HG02870 (cell line): Measurements from ENCODE around the gene PURA.

Experiments used
- ATAC-seq: cut with Tn5 transposase; IDR thresholded peaks from one replicate; pipeline ENCODE4 v1.9.1; 2021; ENCODE audit warnings: mild to moderate bottlenecking, moderate library complexity; ENCODE audit not compliant: unreplicated experiment

The PURA gene

GRCh38 chr5:140113699-140114263 lies at the start of gene PURA:
Gene PURA, plus strand, starts transcription at chr5:140114109. Its CDS starts 73 bp downstream, at chr5:140114182.
- ATAC-seq, result peak; percentile 85

- no peak for ATAC-seq
Measured at GRCh38 chr5:140072812-140073211, 41.1 kb upstream of the PURA start.

GRCh38 chr5:140073296-140073695 lies 40.6 kb upstream of the PURA start:
- ATAC-seq, result no peak

- ATAC-seq, result no peak
Measured at GRCh38 chr5:140075371-140075770, 38.5 kb upstream of the PURA start.

- no peak for ATAC-seq
Measured at GRCh38 chr5:140076142-140076541, 37.8 kb upstream of the PURA start.

- ATAC-seq, result no peak
Measured at GRCh38 chr5:140076788-140077187, 37.1 kb upstream of the PURA start.

GRCh38 chr5:140083120-140083519 lies 30.8 kb upstream of the PURA start:
- no peak for ATAC-seq

GRCh38 chr5:140083650-140084049 lies 30.3 kb upstream of the PURA start:
- ATAC-seq, result no peak

- no peak for ATAC-seq
Measured at GRCh38 chr5:140084541-140084940, 29.4 kb upstream of the PURA start.

- ATAC-seq, result no peak
Measured at GRCh38 chr5:140090251-140090650, 23.7 kb upstream of the PURA start.

- ATAC-seq, result no peak
Measured at GRCh38 chr5:140093179-140093578, 20.7 kb upstream of the PURA start.

GRCh38 chr5:140093866-140094265 lies 20.0 kb upstream of the PURA start:
- ATAC-seq, result no peak

- ATAC-seq, result no peak
Measured at GRCh38 chr5:140094889-140095288, 19.0 kb upstream of the PURA start.

GRCh38 chr5:140101179-140101578 lies 12.7 kb upstream of the PURA start:
- ATAC-seq, result no peak

- ATAC-seq, result no peak
Measured at GRCh38 chr5:140103154-140103553, 10.8 kb upstream of the PURA start.

GRCh38 chr5:140104100-140104499 lies 9.8 kb upstream of the PURA start:
- no peak for ATAC-seq

GRCh38 chr5:140106101-140106500 lies 7.8 kb upstream of the PURA start:
- no peak for ATAC-seq

GRCh38 chr5:140106805-140107311 lies 7.1 kb upstream of the PURA start:
- ATAC-seq, result no peak

- ATAC-seq, result peak; percentile 84
Measured at GRCh38 chr5:140107312-140108092, 6.4 kb upstream of the PURA start.

- no peak for ATAC-seq
Measured at GRCh38 chr5:140108093-140109017, 5.6 kb upstream of the PURA start.

- no peak for ATAC-seq
Measured at GRCh38 chr5:140109018-140109758, 4.7 kb upstream of the PURA start.
